Adipocyte (in vitro differentiated cells): Measurements from ENCODE around the gene FAM53A.

Source experiments
- DNase-seq: peaks from one replicate; pipeline ENCODE4 v3.0.0-alpha.2; 2015; ENCODE audit warnings: low read depth
- H3K27me3 ChIP-seq: replicated peaks from 2 replicates; pipeline ENCODE4 v1.7.0; 2013; ENCODE audit warnings: mild to moderate bottlenecking, low read length, moderate library complexity; ENCODE audit not compliant: control insufficient read depth, insufficient read depth
- H3K36me3 ChIP-seq: 2 replicates; pipeline ENCODE4 v1.7.0; 2013; ENCODE audit warnings: low read length, mild to moderate bottlenecking, moderate library complexity; ENCODE audit not compliant: control insufficient read depth, insufficient read depth, severe bottlenecking
- H3K4me1 ChIP-seq: 2 replicates; pipeline ENCODE4 v1.7.0; 2013; ENCODE audit warnings: mild to moderate bottlenecking, low read length, moderate library complexity; ENCODE audit not compliant: control insufficient read depth, insufficient read depth
- H3K4me3 ChIP-seq: 2 replicates; pipeline ENCODE4 v1.7.0; 2013; ENCODE audit warnings: mild to moderate bottlenecking, low read length, moderate library complexity
- H3K9ac ChIP-seq: 2 replicates; pipeline ENCODE4 v1.7.0; 2013; ENCODE audit warnings: mild to moderate bottlenecking, low read length, moderate library complexity
- H3K9me3 ChIP-seq: 2 replicates; pipeline ENCODE4 v1.7.0; 2013; ENCODE audit warnings: mild to moderate bottlenecking, low read length, moderate library complexity; ENCODE audit not compliant: control insufficient read depth

FAM53A gene

DNA sequence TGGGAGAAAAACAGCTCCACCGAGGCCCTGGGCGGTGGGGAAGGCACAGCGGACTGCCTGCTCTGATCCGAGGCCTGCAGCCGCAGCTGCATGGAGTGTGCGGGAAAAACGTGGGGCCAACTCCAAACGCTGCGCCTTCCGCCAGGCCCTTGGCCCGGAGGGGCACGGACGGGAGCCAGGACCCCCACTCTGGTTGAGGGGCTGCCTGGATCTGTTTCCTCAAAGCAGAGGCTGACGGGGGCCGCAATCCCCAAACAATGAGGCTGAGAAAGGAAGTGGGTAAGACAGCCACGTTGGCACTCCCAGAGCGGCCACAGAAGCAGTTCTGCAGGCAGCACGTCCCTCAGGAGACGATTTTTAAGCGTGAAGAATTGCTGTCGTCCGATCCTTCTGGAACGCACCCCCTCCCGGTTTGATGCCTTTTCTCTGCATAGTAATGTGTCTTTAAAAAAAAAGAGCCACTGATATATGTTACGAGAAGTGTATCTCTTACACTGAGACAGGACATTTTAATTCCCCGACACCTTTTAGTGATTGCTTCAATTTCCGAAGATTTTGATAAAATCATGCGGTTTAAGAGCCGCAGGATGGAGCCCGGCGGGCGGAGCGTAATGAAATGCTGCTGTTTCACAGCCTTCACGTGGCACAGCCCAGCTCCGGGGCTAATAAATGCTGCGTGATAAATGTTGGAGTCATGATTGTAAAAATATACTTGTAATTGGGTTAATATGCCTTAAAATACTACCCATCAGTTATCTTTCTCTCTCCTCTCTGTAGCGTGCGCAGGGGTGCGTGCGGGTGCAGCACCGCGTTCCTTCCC, 85.7 kb downstream of the FAM53A start:
- no peaks in the 10 kb centered on the region for H3K9me3 ChIP-seq
- no peak overlapping the region for H3K9ac ChIP-seq
- H3K36me3 ChIP-seq: no peaks in the 10 kb centered on the region
- no peak for DNase-seq
- H3K4me1 ChIP-seq: no peaks in the 10 kb centered on the region
- no peak overlapping the region for H3K4me3 ChIP-seq
- H3K27me3 ChIP-seq: peaks cover 26% of the 10 kb centered on the region

DNA sequence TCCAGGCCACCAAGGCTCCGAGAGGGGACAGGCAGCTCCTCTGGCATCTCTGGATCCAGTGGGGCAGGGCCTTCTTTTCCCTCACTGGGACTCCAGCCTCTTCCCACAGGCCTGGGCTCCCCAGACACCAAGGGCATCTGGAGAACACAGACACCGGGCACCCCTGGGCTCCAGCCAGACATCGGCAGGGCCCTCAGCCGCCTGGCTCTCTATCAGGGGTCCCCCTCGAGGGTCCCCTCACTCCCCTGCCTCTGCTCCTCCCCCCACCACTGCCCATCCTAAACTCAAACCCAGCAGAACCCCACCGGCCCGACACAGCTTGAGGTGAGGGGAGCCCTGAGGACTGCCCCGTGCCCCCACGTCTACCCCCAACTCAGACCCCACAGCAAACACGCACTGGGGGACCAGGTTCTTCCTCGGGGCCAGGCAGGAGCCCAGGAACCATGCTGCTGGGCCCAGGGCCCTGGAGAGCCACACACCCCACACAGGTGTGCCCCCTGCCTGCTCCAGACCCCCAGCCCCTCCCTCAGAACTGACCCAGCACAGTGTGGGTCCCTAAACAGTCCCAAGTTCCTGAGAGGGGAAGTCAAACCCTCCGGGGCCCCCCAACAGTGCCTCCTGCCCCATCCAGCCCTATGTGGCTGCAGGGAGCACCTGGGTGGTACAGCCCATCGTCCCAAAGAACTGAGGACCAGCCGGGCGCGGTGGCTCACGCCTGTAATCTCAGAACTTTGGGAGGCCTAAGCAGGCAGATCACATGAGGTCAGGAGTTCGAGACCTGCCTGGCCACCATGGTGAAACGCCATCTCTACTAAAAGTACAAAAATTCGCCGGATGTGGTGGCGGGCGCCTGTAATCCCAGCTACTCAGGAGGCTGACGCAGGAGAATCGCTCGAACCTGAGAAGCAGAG, 86.8 kb downstream of the FAM53A start:
- no peak overlapping the region for H3K4me3 ChIP-seq
- no peaks in the 10 kb centered on the region for H3K36me3 ChIP-seq
- no peaks in the 10 kb centered on the region for H3K4me1 ChIP-seq
- H3K9me3 ChIP-seq: no peaks in the 10 kb centered on the region
- no peak for DNase-seq
- H3K27me3 ChIP-seq: peaks cover 22% of the 10 kb centered on the region
- H3K9ac ChIP-seq: no peak overlapping the region

DNA sequence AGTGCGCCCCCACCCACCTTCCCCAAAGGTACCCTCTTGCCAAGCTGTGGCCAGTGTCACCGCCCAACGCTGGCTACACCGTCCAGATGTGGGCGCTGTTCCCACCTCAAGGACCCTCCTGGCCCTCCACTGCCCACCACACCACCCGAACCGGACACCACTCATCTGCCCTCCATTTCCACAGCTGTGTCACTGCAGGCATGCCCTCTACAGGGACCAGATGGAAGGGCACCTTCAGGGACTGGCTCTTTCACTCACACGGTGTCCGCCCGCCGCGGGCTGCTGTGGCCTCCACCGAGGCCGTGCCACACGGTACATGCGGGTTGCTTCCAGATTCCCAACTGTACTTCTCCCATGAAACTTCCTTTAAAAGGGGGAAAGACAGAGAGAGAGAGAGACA, 87.7 kb downstream of the FAM53A start:
- H3K9me3 ChIP-seq: peaks cover 4% of the 10 kb centered on the region
- H3K27me3 ChIP-seq: peaks cover 22% of the 10 kb centered on the region
- no peaks in the 10 kb centered on the region for H3K36me3 ChIP-seq
- no peaks in the 10 kb centered on the region for H3K4me1 ChIP-seq
- H3K4me3 ChIP-seq: no peak overlapping the region
- H3K9ac ChIP-seq: no peak overlapping the region
- DNase-seq: no peak

DNA sequence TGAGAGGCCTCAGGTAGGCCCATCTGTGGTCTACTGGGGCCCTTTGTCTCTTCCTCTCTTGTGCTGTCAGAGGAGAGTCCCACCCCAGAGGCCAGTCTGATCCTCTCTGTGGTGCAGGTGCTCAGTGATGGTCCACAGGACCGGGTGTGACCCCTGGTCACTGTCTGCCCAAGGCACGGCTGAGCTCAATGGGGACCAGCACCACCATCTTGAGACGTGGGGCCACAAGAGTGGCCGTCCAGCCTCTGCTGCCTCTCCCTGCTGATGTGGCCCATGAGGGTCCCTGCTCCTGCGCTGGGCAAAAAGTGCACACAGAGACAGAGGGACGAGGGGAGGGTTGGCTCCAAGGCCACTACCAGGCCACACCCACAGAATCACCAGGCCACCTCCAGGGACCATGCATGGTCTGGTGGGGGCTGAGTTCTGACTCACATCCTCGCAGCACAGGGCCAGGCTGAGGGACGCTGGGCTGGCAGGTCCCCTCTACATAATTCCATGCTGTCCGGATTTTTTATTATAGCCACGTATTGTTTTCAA, 88.3 kb downstream of the FAM53A start:
- no peak overlapping the region for H3K9ac ChIP-seq
- DNase-seq: no peak
- peaks cover 19% of the 10 kb centered on the region for H3K27me3 ChIP-seq
- H3K9me3 ChIP-seq: peaks cover 9% of the 10 kb centered on the region
- H3K4me1 ChIP-seq: no peaks in the 10 kb centered on the region
- no peak overlapping the region for H3K4me3 ChIP-seq
- H3K36me3 ChIP-seq: no peaks in the 10 kb centered on the region

DNA sequence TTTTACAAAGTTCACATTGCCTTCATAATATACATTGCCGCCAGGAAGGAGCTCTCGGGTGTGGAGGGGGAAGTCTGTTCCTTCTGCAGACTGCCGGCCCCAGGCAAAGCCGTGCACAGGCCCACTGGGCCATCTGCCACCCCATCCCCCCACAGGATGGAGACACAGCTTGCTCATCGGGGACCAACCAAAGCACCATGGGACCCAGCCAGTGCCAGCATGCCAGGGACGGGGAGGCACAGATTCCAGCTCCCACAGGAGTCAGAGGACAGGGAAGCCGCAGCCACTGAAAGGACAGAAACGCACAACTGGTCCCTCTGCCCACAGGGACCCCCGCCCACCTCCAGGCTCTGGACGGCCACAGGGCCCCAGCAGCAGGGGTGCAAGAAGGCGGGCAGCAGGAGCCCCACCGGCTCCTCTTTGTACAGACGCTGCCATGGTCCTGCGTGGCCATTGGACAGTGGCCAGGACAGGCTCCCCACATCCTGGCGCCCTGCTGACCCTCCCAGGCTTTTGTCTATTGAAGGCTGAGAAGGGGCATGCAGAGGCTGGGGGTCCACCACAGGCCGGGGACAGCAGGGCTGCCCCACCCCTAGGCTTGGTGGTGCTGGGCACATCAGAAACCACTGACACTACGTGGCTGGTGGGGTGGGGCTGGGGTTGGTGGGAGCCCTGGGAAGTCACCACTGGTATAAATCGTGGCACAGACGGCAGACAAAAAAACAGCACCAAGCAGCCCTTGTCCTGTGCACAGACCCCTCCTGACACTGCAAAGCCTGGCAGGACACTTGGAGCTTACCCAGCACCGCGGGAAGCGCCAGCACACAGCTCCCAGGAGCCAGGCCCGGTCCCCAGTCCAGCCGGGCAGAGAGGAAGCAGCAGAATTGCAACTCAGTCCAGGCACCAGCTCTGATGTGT, 89.0 kb downstream of the FAM53A start:
- Histone ChIP-seq H3K9ac (no peak overlapping the region), H3K9me3 (peaks cover 15% of the 10 kb centered on the region), H3K4me1 (no peaks in the 10 kb centered on the region), H3K4me3 (no peak overlapping the region), H3K36me3 (no peaks in the 10 kb centered on the region), H3K27me3 (peaks cover 16% of the 10 kb centered on the region)
- no peak for DNase-seq

DNA sequence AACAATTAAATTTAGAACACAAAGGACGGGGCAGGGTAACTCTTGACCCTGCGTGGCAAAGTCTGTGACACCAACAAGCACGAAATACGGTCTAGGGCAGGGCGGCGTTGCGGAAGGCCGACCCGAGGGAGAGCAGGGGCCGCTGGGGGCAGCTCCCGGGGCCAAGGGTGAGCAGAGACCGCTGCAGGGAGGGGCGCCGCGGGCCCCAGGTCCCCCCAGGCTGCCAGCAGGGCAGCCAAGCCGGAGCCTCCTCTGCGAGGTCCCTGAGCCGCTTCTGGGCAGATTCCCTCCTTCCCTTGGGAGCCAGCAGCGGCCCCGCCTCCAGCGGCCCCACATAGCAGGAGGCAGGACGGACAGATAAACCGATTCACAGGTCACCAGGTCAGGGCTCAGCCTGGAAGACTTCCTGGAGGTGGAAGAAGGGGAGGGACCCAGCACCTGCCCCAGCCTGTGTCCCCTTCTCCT, 90.2 kb downstream of the FAM53A start:
- H3K27me3 ChIP-seq: peaks cover 16% of the 10 kb centered on the region
- no peaks in the 10 kb centered on the region for H3K4me1 ChIP-seq
- no peak for DNase-seq
- H3K36me3 ChIP-seq: no peaks in the 10 kb centered on the region
- H3K9ac ChIP-seq: no peak overlapping the region
- H3K9me3 ChIP-seq: peaks cover 26% of the 10 kb centered on the region
- H3K4me3 ChIP-seq: no peak overlapping the region

DNA sequence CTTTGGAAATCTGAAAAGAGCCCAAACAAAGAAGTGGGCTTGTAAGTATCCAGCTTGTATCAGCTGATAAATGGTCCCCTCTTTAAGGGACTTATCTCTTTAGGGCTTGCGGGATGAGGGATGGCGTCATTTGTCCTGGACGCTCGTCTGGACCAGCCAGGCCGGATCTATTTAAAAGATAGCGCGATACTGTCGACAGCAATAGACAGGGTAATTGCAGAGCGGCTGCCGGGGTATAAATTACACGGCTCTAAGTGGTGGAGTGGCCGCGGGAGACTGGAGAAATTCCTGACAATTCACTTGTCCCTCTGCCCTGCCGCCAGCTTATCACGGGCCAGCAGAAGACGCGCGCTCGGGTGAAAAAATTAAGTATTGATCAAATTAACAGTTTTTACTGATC, 90.7 kb downstream of the FAM53A start:
- H3K4me1 ChIP-seq: no peaks in the 10 kb centered on the region
- no peak overlapping the region for H3K9ac ChIP-seq
- peaks cover 30% of the 10 kb centered on the region for H3K9me3 ChIP-seq
- no peak for DNase-seq
- no peaks in the 10 kb centered on the region for H3K36me3 ChIP-seq
- no peak overlapping the region for H3K4me3 ChIP-seq
- peaks cover 16% of the 10 kb centered on the region for H3K27me3 ChIP-seq

DNA sequence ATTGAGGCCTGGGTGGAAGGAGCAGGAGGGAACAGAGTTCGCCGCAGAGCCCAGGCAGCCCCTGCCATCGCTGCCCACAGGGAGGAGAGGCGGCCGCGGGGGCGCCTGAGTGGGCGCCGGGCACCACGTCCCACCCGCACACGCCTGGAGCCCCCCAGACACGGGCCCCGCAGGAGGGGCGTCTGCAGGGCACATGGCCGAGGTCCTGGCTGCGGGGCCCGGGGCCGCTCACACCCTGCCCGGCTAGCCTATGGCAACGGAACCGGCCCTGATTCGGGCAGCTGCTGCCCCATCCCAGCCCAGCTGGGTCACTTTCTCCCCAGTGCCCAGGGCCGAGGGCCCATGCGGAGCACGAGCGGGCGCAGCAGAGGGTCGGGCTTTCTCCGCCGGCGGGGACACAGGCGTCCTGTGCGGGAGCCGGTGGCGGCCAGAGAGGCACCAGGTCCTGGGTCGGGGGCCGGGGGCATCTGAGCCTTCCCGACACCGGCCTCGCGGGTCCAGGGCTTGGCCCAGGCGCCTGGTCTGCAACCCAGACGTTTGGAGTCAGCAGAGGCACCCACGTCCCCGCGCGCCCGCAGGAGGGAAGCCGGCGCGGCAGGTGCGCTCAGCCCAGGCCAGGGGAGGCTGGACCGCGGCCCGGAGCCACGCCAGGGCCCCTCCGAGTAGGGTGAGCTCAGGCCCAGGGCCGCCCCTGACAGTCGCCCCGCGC, 91.2 kb downstream of the FAM53A start:
- no peak for DNase-seq

DNA sequence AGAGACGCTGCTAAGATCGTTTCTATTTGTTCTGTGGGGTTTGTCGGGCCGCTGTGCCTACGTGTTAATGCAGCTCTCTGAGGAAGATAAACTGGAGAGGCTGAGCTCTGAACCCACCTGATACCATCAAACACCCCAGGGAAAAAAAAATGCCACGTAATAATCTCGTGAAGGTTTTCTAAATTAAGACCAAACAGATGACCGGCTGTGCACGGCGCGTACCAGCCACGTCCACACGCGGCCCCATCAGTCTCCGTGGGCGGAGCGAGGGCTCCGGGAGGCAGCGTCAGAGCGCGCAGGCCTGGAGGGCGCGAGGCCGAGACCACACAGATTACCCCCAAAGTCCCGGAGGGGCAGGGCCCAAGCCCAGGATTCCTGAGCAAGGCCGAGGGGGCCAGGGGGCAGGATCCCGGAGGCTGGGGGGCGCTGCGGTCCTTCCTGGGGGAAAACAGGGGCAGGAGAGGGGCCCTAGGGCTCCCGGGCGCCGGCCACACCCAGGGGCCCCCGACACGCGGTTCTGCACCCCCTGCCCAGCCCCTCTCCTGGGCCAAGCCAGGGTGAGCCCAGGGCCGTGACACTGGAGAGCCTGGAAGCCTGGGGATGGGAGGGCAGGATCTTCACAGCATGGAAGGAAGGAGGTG, 91.9 kb downstream of the FAM53A start:
- DNase-seq: no peak
- Histone ChIP-seq H3K27me3 (peaks cover 16% of the 10 kb centered on the region), H3K9ac (no peak overlapping the region), H3K4me1 (no peaks in the 10 kb centered on the region), H3K36me3 (no peaks in the 10 kb centered on the region), H3K4me3 (no peak overlapping the region), H3K9me3 (peaks cover 36% of the 10 kb centered on the region)

More for the DNA sequence above, 91.2 kb downstream of the FAM53A start:
- Histone ChIP-seq H3K27me3 (peaks cover 16% of the 10 kb centered on the region), H3K9me3 (peaks cover 36% of the 10 kb centered on the region), H3K4me3 (no peak overlapping the region), H3K9ac (no peak overlapping the region), H3K36me3 (no peaks in the 10 kb centered on the region), H3K4me1 (no peaks in the 10 kb centered on the region)

DNA sequence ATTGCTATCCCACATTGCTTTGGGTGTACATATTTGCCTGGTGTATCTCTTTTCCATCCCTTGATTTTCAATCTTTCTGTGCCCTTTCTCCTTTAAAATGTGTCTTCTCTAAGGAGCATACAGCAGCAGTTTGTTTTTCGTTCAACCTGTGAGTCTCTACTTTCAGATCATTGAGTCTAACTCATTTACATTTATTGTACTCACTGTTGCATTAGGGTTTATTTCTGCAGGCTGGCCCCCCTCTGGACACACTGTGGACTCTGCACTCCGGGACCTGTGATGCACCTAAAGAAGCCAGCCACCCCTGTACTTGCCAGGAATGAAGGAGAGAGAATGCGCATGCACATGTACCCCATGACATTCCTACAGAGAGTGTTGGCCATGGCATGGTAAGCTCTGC, 93.0 kb downstream of the FAM53A start:
- no peak for DNase-seq
- Histone ChIP-seq H3K4me3 (no peak overlapping the region), H3K9ac (no peak overlapping the region), H3K4me1 (no peaks in the 10 kb centered on the region), H3K36me3 (no peaks in the 10 kb centered on the region), H3K9me3 (peaks cover 36% of the 10 kb centered on the region), H3K27me3 (peaks cover 16% of the 10 kb centered on the region)
